Peyer's patch (tissue), 4 donors: ENCODE measurements around the gene FUT2.

Experiments
- POLR2A ChIP-seq, 2 donors: fragments of 450-650 bp; IDR thresholded peaks; one replicate each; pipeline ENCODE4 v1.5.1; 2017; ENCODE audit warnings: antibody characterized with exemption in 2 of 2, mild to moderate bottlenecking in 2 of 2, moderate library complexity in 2 of 2
- TF ChIP-seq, protein P1 (sequence below), 6 experiments: fragments of 450-650 bp in 4 of 6; fragments of 200-600 bp in 2 of 6; sonication (generic) in 1 of 6; IDR thresholded peaks; one replicate each; pipeline ENCODE4 v1.5.1; 2017 to 2019; ENCODE audit warnings: antibody characterized with exemption in 6 of 6, mild to moderate bottlenecking in 3 of 6, moderate library complexity in 1 of 6

DNA sequence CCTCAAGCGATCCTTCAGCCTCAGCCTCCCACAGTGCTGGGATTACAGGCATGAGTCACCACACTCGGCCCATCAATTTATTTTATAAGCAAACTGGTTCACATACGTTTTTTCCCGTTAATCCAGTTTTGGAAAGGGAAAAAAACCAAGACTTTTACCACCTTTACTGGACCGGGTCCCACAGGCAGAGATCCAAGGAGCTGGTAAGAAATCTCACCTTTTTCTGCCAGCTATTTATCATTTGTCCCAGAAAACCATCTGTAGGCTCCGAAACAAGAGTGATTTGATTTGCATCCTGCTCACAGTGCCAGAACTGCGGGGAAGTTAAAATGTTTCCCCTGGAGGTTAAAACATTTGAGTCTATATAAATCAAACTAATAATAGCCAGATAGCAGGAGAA lies 6.3 kb upstream of the FUT2 start:
- TF ChIP-seq, protein P1, sequence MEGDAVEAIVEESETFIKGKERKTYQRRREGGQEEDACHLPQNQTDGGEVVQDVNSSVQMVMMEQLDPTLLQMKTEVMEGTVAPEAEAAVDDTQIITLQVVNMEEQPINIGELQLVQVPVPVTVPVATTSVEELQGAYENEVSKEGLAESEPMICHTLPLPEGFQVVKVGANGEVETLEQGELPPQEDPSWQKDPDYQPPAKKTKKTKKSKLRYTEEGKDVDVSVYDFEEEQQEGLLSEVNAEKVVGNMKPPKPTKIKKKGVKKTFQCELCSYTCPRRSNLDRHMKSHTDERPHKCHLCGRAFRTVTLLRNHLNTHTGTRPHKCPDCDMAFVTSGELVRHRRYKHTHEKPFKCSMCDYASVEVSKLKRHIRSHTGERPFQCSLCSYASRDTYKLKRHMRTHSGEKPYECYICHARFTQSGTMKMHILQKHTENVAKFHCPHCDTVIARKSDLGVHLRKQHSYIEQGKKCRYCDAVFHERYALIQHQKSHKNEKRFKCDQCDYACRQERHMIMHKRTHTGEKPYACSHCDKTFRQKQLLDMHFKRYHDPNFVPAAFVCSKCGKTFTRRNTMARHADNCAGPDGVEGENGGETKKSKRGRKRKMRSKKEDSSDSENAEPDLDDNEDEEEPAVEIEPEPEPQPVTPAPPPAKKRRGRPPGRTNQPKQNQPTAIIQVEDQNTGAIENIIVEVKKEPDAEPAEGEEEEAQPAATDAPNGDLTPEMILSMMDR (IDR thresholded peaks at IDR 0.05), result no peak
- TF ChIP-seq POLR2A (IDR thresholded peaks at IDR 0.05), result no peak
